DOHH2 (cell line): ENCODE results near the gene PARPBP.

Source experiments
- H3F3A ChIP-seq: fragments of 200-600 bp; sonication (generic), shearing (Covaris generic); 2 replicates; pipeline ENCODE4 v1.6.0; 2016; ENCODE audit warnings: antibody characterized with exemption, mild to moderate bottlenecking; ENCODE audit not compliant: control insufficient read depth, insufficient read depth
- H3K27ac ChIP-seq: fragments of 200-600 bp; sonication (generic); 2 replicates; pipeline ENCODE4 v1.5.1; 2014; ENCODE audit warnings: low read depth, mild to moderate bottlenecking, low read length, moderate library complexity
- H3K27me3 ChIP-seq: fragments of 200-600 bp; sonication (generic); 2 replicates; pipeline ENCODE4 v1.6.1; 2014; ENCODE audit warnings: mild to moderate bottlenecking, low read length, mixed read lengths; ENCODE audit not compliant: control insufficient read depth
- H3K36me3 ChIP-seq: fragments of 200-600 bp; sonication (generic); 2 replicates; pipeline ENCODE4 v1.6.1; 2014; ENCODE audit warnings: mild to moderate bottlenecking, low read length, moderate library complexity, mixed read lengths; ENCODE audit not compliant: control insufficient read depth
- H3K4me1 ChIP-seq: fragments of 200-600 bp; sonication (generic); 2 replicates; pipeline ENCODE4 v1.6.1; 2014; ENCODE audit warnings: mild to moderate bottlenecking, low read length, mixed read lengths; ENCODE audit not compliant: control insufficient read depth
- H3K4me2 ChIP-seq: fragments of 200-600 bp; sonication (generic); 2 replicates; pipeline ENCODE4 v1.6.0; 2014; ENCODE audit warnings: mild to moderate bottlenecking, low read length, moderate library complexity
- H3K4me3 ChIP-seq: fragments of 200-600 bp; sonication (generic); 2 replicates; pipeline ENCODE4 v1.5.1; 2014; ENCODE audit warnings: mild to moderate bottlenecking, low read length, mixed read lengths
- H3K79me2 ChIP-seq: fragments of 200-600 bp; sonication (generic); 2 replicates; pipeline ENCODE4 v1.6.1; 2014; ENCODE audit warnings: mild to moderate bottlenecking, low read length, mixed read lengths; ENCODE audit not compliant: control insufficient read depth
- H3K9me2 ChIP-seq: fragments of 200-600 bp; sonication (generic); replicated peaks from 2 replicates; pipeline ENCODE4 v1.6.1; 2014; ENCODE audit warnings: mild to moderate bottlenecking, low read length, mixed read lengths; ENCODE audit not compliant: control insufficient read depth
- H3K9me3 ChIP-seq: fragments of 200-600 bp; sonication (generic); 2 replicates; pipeline ENCODE4 v1.6.1; 2014; ENCODE audit warnings: antibody characterized with exemption, low read length, mixed read lengths; ENCODE audit not compliant: control insufficient read depth, insufficient read depth
- H4K20me1 ChIP-seq: fragments of 200-600 bp; sonication (generic); 2 replicates; pipeline ENCODE4 v1.6.0; 2014; ENCODE audit warnings: low read depth, mild to moderate bottlenecking, antibody characterized with exemption, low read length, moderate library complexity; ENCODE audit not compliant: control insufficient read depth, insufficient read depth
- CTCF ChIP-seq: fragments of 200-600 bp; sonication (generic); IDR thresholded peaks from one replicate; pipeline ENCODE4 v1.5.1; 2014; ENCODE audit warnings: antibody characterized with exemption, mild to moderate bottlenecking, low read depth, low read length; ENCODE audit not compliant: poor library complexity, severe bottlenecking
- EZH2phosphoT487 ChIP-seq: fragments of 200-600 bp; sonication (generic); IDR thresholded peaks from 2 replicates; pipeline ENCODE4 v1.6.1; 2017; ENCODE audit warnings: borderline replicate concordance, mild to moderate bottlenecking, antibody characterized with exemption, low read length, moderate library complexity, mixed read lengths

PARPBP gene

GRCh38 chr12:102106905-102107304 is 13.1 kb upstream of the PARPBP start:
- Histone ChIP-seq H3K79me2 (peaks cover 4% of the 10 kb centered on the region; the same call in 1 of the 2 replicates), H3K9me3 (peaks cover 14% of the 10 kb centered on the region), H4K20me1 (no peaks in the 10 kb centered on the region), H3K4me2 (no peak overlapping the region), H3K36me3 (peaks cover 86% of the 10 kb centered on the region), H3K9me2 (no peaks in the 10 kb centered on the region), H3F3A (no peaks in the 10 kb centered on the region), H3K4me1 (no peaks in the 10 kb centered on the region), H3K27ac (no peak overlapping the region), H3K4me3 (no peak overlapping the region), H3K27me3 (no peaks in the 10 kb centered on the region)
- no peak for TF ChIP-seq EZH2phosphoT487
- TF ChIP-seq CTCF = no peak

- Histone ChIP-seq H3F3A (no peaks in the 10 kb centered on the region), H3K79me2 (peaks cover 4% of the 10 kb centered on the region; the same call in 1 of the 2 replicates), H3K9me3 (peaks cover 14% of the 10 kb centered on the region), H3K27ac (no peak overlapping the region), H3K4me2 (no peak overlapping the region), H3K27me3 (no peaks in the 10 kb centered on the region), H3K9me2 (no peaks in the 10 kb centered on the region), H3K36me3 (peaks cover 92% of the 10 kb centered on the region), H3K4me3 (no peak overlapping the region), H3K4me1 (no peaks in the 10 kb centered on the region), H4K20me1 (no peaks in the 10 kb centered on the region)
- TF ChIP-seq CTCF (no peak), EZH2phosphoT487 (no peak)
Measured at GRCh38 chr12:102107970-102108369, 12.0 kb upstream of the PARPBP start.

- H3F3A ChIP-seq = no peaks in the 10 kb centered on the region
- H3K4me3 ChIP-seq = no peak overlapping the region
- no peak overlapping the region for H3K27ac ChIP-seq
- peaks cover 87% of the 10 kb centered on the region for H3K36me3 ChIP-seq
- H3K79me2 ChIP-seq = peaks cover 4% of the 10 kb centered on the region; the same call in 1 of the 2 replicates
- H3K4me1 ChIP-seq = no peaks in the 10 kb centered on the region
- peaks cover 14% of the 10 kb centered on the region for H3K9me3 ChIP-seq
- TF ChIP-seq CTCF (no peak), EZH2phosphoT487 (no peak)
- no peak overlapping the region for H3K4me2 ChIP-seq
- H4K20me1 ChIP-seq = no peaks in the 10 kb centered on the region
- no peaks in the 10 kb centered on the region for H3K9me2 ChIP-seq
- no peaks in the 10 kb centered on the region for H3K27me3 ChIP-seq
Measured at GRCh38 chr12:102110782-102111181, 9.2 kb upstream of the PARPBP start.
